NCI-H2171 (cell line): ENCODE measurements around the gene SPINK5.

Experiments
- DNase-seq: peaks from one replicate; lab custom pipeline; 2025; lab: John Stamatoyannopoulos, UW

The SPINK5 gene

GRCh38 chr5:148177207-148177606, 113.4 kb downstream of the SPINK5 start:
- no peak for DNase-seq

- DNase-seq = no peak
Observed at GRCh38 chr5:148179234-148179824, 115.5 kb downstream of the SPINK5 start.

GRCh38 chr5:148186248-148187003, 122.6 kb downstream of the SPINK5 start:
- no peak for DNase-seq
